Middle frontal gyrus (tissue), 1 donor: ENCODE measurements around the gene HTT.

Experiments
- DNase-seq: peaks from one replicate; pipeline ENCODE4 v3.0.0-alpha.2; 2015; ENCODE audit warnings: low spot score; ENCODE audit errors: extremely low spot score

HTT gene

DNA sequence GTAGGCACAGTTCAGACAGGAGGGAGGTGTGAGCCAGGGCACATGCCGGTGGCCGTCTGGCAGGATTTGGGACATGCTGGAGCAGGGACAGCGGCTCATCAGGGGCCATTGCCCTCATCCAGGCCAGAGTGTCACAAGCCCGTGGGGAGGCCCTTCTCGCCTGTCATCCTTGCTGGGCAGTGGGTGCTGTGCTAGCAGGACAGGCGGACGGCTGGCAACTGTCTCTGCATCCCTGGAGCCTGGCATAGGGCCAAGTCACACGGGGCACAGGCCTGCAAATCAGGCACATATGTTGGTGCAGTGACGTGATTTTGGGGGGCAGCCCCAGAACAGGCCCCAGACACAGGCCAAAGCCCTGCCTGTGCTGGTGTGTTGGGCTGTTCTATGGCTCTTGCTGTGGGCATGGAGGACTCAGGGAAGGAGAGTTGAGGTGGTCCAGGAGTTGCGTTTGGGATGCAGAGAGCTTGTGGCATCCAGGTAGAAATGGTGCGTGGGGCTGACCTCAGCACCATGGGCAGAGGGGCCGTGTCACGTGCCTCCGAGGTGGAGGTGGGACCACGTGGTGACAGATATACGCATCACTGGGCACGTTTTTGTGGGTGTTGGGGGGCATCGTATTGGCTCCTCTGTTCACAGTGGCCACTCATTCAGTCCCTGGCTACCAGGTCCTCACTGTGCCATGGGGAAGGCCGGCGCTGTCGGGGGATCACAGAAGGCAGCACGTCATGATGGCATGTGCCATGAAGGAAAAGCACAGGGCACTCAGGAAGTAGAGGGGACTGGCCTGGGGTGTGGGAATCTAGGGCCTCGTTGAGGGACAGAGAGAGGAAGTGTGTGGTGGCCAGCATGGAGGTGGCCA, 159.9 kb downstream of the HTT start:
- DNase-seq: no peak

- no peak for DNase-seq
Measured at GRCh38 chr4:3235030-3235345, 160.5 kb downstream of the HTT start.

DNA sequence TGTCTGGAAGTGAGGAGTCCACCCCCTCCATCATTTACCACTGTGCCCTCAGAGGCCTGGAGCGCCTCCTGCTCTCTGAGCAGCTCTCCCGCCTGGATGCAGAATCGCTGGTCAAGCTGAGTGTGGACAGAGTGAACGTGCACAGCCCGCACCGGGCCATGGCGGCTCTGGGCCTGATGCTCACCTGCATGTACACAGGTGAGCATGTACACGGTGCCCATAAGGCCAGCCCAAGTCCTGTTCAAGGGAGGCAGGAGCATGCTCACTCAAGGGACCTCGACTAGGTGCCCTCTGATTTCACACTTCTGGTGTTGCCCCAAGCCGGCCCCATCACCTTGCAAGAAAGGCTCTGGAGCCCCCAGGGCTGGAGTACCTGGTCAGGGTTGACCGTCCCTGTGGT, 161.1 kb downstream of the HTT start:
- no peak for DNase-seq

DNA sequence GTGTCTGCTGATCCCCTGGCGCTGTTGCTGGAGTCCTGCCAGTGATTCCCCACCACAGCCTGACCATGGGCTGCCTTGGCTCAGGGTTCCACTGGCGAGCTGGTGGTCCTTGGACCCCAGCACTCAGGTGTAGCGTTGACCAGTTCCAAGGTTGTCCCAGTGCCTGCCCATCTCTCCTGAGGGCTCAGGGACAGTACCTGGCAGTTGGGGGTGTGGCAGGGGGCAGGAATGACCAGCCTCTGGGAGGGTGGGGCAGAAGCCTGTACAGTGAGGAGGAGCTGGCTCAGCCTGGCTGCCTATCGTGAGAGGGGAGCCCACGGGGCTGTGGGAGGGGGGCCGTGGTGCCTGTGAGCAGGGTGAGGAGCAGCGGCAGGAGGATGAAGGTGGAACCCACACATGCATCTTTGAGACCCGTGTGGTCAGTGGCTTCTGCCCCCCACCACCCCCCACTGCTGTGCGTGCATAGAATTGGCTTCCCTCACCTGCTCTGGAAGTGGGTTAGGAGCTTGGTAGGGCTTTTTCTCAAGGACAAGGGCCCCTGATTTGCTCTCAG, 161.9 kb downstream of the HTT start:
- no peak for DNase-seq

DNA sequence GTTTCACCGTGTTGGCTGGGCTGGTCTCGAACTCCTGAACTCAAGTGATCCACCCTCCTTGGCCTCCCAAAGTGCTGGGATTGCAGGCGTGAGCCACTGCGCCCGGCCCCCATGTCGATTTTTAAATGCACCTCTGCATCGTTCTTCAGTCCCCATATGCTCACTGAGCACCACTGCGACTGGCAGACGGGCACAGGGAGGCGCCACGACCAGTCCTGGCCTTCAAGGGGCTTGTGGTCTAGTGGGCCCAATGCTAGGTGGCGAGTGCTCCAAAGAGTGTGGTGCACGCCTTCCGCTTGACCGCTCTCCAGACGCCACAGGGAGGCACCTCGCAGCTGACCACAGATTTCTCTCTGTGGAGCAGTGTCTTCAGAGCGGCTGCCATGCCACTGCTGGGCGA, 162.8 kb downstream of the HTT start:
- DNase-seq: no peak

DNA sequence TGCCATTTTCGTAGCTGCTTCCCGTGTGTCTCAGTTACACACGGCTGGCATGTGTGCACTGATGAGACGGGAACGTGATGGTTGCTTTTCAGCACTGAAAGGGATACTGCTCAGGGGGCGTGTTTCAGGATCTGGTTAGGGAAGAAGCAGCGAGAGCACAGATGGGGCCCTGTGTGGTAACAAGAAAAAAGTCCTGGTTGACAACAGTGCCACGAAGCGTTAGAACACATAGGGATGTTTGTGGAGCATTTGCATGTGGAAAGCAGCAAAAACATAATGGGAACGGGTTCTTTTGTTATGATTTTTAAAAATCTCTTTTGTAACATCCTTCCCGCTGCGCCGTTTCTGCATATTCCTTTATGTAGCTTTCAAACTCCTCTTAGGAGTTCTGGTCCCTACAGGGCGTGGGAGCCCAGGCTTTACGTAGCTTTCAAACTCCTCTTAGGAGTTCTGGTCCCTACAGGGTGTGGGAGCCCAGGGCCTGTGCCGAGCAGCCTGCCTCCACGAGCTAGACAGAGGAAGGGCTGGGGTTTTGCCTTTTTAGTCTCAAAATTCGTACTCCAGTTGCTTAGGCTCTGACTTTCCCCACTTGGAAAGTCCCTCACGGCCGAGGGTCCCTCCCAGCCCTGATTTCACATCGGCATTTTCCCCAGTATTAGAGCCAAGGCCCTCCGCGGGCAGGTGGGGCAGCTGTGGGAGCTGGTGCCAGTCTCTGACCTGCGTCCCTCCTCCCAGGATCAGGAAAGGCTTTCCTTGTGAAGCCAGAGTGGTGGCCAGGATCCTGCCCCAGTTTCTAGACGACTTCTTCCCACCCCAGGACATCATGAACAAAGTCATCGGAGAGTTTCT, 163.5 kb downstream of the HTT start:
- no peak for DNase-seq

- no peak for DNase-seq
Measured at GRCh38 chr4:3238721-3239120, 164.2 kb downstream of the HTT start.

DNA sequence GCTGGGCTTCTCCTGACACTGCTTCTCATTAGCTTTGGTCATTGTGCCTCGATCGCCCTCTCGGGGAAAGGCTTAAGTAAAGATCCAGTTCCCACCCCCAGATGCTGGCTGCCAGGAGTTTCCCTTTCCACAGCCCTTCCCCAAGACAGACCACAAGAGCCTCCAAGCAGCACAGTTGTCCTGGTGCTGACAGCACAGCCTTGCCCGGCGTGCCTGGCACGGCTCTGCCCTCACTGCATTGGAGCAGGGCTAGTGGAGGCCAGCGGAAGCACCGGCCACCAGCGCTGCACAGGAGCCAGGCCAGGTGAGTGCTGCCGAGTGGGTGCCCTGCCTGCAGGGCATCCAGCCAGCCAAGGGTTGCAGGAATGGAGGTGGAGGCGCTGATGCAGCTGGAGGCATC, 164.8 kb downstream of the HTT start:
- DNase-seq: no peak

DNA sequence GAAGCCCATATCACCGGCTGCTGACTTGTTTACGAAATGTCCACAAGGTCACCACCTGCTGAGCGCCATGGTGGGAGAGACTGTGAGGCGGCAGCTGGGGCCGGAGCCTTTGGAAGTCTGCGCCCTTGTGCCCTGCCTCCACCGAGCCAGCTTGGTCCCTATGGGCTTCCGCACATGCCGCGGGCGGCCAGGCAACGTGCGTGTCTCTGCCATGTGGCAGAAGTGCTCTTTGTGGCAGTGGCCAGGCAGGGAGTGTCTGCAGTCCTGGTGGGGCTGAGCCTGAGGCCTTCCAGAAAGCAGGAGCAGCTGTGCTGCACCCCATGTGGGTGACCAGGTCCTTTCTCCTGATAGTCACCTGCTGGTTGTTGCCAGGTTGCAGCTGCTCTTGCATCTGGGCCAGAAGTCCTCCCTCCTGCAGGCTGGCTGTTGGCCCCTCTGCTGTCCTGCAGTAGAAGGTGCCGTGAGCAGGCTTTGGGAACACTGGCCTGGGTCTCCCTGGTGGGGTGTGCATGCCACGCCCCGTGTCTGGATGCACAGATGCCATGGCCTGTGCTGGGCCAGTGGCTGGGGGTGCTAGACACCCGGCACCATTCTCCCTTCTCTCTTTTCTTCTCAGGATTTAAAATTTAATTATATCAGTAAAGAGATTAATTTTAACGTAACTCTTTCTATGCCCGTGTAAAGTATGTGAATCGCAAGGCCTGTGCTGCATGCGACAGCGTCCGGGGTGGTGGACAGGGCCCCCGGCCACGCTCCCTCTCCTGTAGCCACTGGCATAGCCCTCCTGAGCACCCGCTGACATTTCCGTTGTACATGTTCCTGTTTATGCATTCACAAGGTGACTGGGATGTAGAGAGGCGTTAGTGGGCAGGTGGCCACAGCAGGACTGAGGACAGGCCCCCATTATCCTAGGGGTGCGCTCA, 165.8 kb downstream of the HTT start:
- no peak for DNase-seq

DNA sequence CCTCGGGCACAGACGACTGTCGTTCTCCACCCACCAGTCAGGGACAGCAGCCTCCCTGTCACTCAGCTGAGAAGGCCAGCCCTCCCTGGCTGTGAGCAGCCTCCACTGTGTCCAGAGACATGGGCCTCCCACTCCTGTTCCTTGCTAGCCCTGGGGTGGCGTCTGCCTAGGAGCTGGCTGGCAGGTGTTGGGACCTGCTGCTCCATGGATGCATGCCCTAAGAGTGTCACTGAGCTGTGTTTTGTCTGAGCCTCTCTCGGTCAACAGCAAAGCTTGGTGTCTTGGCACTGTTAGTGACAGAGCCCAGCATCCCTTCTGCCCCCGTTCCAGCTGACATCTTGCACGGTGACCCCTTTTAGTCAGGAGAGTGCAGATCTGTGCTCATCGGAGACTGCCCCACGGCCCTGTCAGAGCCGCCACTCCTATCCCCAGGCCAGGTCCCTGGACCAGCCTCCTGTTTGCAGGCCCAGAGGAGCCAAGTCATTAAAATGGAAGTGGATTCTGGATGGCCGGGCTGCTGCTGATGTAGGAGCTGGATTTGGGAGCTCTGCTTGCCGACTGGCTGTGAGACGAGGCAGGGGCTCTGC, 166.5 kb downstream of the HTT start:
- DNase-seq: no peak

- DNase-seq: no peak
Measured at GRCh38 chr4:3241898-3242524, 167.5 kb downstream of the HTT start.

DNA sequence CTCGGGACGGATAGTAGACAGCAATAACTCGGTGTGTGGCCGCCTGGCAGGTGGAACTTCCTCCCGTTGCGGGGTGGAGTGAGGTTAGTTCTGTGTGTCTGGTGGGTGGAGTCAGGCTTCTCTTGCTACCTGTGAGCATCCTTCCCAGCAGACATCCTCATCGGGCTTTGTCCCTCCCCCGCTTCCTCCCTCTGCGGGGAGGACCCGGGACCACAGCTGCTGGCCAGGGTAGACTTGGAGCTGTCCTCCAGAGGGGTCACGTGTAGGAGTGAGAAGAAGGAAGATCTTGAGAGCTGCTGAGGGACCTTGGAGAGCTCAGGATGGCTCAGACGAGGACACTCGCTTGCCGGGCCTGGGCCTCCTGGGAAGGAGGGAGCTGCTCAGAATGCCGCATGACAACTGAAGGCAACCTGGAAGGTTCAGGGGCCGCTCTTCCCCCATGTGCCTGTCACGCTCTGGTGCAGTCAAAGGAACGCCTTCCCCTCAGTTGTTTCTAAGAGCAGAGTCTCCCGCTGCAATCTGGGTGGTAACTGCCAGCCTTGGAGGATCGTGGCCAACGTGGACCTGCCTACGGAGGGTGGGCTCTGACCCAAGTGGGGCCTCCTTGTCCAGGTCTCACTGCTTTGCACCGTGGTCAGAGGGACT, 168.8 kb downstream of the HTT start:
- DNase-seq: no peak

GRCh38 chr4:3244002-3244401, 169.5 kb downstream of the HTT start:
- DNase-seq: no peak

- DNase-seq: no peak
Measured at GRCh38 chr4:3244747-3245146, 170.3 kb downstream of the HTT start.

DNA sequence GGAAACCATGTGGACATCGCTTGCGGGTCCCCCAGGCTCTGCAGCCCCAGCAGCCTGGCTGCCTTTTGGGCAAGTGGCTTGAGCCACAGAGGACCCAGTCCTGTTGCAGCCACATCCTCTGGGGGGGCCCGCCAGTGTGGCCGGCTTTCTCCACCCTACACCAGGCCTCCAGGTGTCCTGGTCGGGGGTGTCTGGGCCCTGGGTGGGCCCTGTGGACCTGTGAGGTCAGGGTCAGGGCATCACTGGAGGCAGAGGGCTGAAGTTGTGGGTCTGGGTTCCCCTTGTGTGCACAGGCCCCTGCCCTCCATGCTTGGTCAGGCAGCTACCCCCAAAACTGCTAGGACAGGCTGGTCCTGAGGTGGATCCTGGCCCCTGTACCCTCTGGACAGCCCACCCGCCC, 171.2 kb downstream of the HTT start:
- DNase-seq: no peak

DNA sequence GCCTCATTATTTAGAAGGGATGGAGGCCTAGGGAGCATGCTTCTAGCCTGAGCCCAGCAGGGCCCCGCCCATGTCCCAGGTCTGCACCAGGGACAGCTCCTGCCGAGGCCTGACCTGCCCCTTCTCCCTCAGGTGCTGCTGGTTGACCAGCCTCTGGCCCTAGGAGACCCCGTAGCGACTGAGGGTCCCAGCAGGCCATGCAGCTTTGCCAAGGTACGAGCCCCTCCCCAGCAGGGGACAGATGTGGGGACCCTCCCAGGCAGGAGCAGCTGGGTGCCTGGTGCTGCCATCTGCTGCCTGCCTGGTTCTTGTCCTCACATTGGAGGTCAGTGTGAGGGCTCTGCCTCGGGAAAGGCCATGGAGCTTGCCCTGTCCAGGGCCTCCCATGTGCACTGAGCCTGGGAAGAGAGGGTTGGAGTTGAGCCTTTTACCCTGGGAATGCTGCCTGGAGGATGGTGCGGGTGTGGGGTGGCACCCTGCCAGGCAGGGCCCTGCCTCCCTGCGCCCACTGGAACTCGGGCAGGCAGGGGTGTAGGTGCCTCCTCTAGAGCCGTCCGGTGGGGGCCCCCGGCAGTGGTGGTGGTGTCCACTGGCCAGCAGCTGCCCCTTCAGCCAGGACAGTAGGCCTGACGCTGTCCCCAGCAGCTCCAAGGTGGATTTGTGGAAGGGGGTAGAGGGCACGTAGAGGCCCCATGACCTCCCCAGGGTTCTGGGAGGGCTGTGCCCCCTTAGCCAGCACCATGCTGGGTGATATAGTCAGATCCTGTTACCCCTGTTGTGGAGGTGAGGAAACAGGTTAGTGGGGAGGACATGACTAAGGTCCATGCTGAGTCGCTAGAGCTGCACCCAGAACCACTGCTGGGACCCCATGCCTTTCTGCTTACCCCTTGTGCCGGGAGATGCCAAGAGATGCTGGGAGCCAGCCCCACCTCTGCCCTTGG, 172.2 kb downstream of the HTT start:
- DNase-seq: no peak

DNA sequence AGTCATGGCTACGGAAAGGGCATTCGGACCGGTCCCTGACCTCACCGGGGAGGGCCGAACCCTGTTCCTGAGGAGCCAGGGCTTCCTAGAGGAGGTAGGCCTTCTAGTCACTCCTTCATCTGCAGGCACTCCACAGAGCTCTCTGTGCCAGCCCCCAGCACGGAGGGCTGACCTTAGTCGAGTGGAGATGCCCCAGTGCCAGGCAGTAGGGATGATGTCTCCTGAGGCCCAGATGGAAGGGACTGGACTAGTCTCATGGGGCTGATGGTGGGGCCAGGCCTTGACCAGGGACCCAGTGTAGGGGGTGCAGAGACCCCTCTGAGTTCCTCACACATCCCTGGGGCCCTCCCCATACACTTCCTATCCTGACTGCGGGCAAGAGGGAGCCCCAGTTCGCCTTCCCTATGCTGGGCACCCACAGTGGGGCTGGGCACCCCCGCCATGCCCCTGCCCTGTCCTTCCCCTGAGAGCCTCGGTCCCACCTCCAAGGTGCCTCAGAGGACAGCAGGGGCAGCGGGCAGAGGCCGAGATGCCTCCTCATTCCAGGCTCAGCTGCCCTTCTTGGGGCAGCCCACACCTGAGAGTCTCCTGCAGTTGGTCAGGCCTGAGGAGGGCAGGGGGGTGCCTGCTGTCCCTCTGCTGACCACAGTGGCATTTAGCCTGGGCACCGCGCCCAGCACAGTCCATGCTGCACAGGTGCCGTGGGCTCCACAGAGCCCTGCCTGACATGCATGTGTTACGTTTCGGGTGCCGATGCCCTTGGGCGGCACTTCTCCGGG, 173.1 kb downstream of the HTT start:
- no peak for DNase-seq

GRCh38 chr4:3248178-3248480, 173.6 kb downstream of the HTT start:
- DNase-seq: no peak
